ENCODE results near the gene USE1.
A peak's percentile ranks its signal among the peaks of the same experiment; 100 is the strongest.

USE1 gene

DNA sequence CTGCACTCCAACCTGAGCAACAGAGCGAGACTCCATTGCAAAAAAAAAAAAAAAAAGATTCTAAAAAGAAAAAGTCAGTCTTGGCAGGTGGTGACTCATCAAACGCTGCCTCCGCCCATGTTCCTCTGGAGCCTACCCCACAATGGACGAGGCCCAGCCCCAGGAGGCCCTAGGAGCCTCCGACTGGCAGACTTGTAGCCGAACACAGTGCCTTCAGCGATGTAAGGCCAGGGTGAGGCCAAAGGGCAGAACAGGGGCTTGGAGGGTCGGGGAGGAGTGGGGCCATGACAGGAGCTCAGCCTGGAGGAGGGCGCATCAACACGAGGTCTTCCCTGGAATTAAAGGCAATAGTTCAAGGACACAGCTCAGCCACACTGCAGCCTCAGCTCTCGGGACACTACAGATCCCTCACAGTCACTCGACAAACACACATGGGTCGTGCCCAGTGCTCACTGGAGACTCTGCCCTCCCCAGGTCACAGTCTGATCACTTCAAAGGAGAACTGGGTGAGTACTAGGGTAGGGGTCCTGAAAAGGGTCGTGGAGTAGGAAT is 5.1 kb downstream of the USE1 start:
- peaks cover 5% of the 10 kb centered on the region; the same call in 1 of the 2 replicates for H3K36me3 ChIP-seq (ENCODE audit: insufficient read depth, low read length)
- H3K27me3 ChIP-seq (ENCODE audit: insufficient read depth, low read length) = no peaks in the 10 kb centered on the region
- no peak overlapping the region for H3K4me3 ChIP-seq (ENCODE audit: low read depth, low read length)
- no peak overlapping the region for H2AFZ ChIP-seq (ENCODE audit: low read length, unreplicated experiment)
- H3K79me2 ChIP-seq (ENCODE audit: control insufficient read depth, insufficient read depth, low read length, unreplicated experiment) = no peaks in the 10 kb centered on the region
- no peak overlapping the region for H3K27ac ChIP-seq (ENCODE audit: low read depth, low read length)
- H3K4me1 ChIP-seq (ENCODE audit: control insufficient read depth, insufficient read depth, low read length, unreplicated experiment) = peaks cover 6% of the 10 kb centered on the region

DNA sequence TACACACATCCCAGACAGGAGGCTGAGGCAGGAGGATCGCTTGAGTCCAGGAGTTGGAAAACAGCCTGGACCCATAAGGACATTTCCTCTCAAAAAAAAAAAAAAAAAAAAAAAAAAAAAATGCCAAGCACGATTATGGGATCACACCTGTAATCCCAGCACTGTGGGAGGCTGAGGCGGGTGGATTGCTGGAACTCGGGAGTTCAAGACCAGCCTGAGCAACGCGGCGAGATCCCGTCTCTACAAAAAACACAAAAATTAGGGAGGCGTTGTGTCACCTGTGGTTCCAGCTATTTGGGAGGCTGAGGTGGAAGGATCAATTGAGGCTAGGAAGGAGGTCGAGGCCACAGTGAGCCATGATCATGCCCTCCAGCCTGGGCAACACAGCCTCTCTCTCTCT is 9.9 kb downstream of the USE1 start:
- Histone ChIP-seq H2AFZ (ENCODE audit: low read length, unreplicated experiment) (no peak overlapping the region), H3K27ac (ENCODE audit: low read depth, low read length) (no peak overlapping the region), H3K36me3 (ENCODE audit: insufficient read depth, low read length) (no peaks in the 10 kb centered on the region), H3K79me2 (ENCODE audit: control insufficient read depth, insufficient read depth, low read length, unreplicated experiment) (no peaks in the 10 kb centered on the region), H3K4me3 (ENCODE audit: low read depth, low read length) (no peak overlapping the region), H3K4me1 (ENCODE audit: control insufficient read depth, insufficient read depth, low read length, unreplicated experiment) (peaks cover 6% of the 10 kb centered on the region), H3K27me3 (ENCODE audit: insufficient read depth, low read length) (no peaks in the 10 kb centered on the region)

DNA sequence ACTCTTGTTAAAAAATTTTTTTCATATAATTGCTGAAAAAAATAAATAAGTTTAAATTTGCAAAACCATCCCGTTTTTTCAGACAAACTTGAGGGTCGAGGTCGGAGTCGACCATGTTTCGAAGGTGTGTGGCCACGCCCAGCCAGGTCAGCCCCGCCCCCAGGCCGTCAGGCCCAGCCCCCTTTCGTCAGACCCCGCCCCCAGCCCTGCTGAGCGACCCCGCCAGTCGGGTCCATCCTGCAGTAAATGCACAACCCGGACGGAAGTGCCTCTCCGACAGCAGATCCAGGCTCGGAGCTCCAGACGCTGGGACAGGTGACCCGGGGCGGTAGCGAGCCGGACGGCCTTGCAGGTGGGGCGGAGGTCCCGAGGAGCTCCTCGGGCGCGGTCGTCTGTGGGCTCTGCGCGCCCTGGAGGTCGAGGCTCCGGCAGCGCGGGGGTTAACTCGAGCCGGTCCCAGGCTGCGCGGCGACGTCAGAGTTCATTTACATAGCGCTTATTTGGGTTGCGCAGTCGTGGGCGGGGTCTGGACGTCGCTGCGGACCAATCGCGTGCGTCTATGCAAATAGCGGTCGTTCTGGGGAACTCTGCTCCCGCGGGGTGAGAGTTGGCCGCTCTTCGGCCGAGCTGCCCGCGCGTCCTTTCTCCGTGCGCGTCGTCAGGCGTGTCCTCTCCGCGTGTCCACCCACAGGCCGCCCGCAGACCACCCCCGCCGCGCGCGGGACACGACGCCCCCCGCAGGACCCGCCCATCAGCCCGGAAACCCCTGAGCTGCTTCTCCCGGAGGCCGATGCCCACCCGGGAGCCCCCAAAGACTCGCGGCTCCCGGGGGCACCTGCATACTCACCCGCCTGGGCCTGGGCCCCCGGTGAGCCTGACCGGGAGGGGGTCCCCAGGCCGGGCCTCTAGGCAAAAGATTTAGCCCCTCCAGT is 11.1 kb downstream of the USE1 start, which contains the start of gene OCEL1:
OCEL1 (plus strand) TSS at position 225 of the 932 bp plus-strand sequence; CDS start at position 247, 22 bp downstream.
- no peaks in the 10 kb centered on the region for H3K27me3 ChIP-seq (ENCODE audit: insufficient read depth, low read length)
- H3K36me3 ChIP-seq (ENCODE audit: insufficient read depth, low read length) = no peaks in the 10 kb centered on the region
- H2AFZ ChIP-seq (ENCODE audit: low read length, unreplicated experiment) = peak within 1 kb of the TSS; percentile 81
- 0 out of 2 replicates have a peak within 1 kb of the TSS, but pooled peaks have one; percentile 31 for H3K27ac ChIP-seq (ENCODE audit: low read depth, low read length)
- H3K79me2 ChIP-seq (ENCODE audit: control insufficient read depth, insufficient read depth, low read length, unreplicated experiment) = no peaks in the 10 kb centered on the region
- H3K4me1 ChIP-seq (ENCODE audit: control insufficient read depth, insufficient read depth, low read length, unreplicated experiment) = no peaks in the 10 kb centered on the region
- H3K4me3 ChIP-seq (ENCODE audit: low read depth, low read length) = peak within 1 kb of the TSS; percentile 80

DNA sequence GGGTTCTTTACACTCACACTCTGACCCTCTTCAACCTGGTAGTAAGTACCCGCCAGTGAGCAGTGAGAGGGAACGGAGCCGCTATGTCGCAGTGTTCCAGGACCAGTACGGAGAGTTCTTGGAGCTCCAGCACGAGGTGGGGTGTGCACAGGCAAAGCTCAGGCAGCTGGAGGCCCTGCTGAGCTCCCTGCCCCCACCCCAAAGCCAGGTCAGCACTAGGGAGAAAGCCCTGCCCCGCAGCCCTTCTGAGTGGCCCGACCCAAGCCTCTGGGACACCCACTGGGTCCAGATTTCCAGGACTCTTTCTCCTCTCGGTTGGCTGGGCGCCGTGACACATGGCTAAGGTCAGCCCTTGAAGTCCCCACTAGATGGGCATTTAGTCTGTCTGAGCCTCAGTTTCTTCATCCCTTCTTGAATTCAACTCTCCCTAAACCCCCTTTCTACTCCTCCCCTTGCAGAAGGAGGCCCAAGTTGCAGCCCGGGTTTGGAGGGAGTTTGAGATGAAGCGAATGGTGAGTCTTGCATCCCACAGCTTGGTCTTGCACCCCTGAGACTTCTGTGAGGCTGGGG is 12.7 kb downstream of the USE1 start:
- Histone ChIP-seq H3K79me2 (ENCODE audit: control insufficient read depth, insufficient read depth, low read length, unreplicated experiment) (peaks cover 5% of the 10 kb centered on the region), H3K36me3 (ENCODE audit: insufficient read depth, low read length) (no peaks in the 10 kb centered on the region), H3K4me1 (ENCODE audit: control insufficient read depth, insufficient read depth, low read length, unreplicated experiment) (no peaks in the 10 kb centered on the region), H3K27ac (ENCODE audit: low read depth, low read length) (no peak overlapping the region), H3K4me3 (ENCODE audit: low read depth, low read length) (no peak overlapping the region), H3K27me3 (ENCODE audit: insufficient read depth, low read length) (no peaks in the 10 kb centered on the region), H2AFZ (ENCODE audit: low read length, unreplicated experiment) (no peak overlapping the region)

- Histone ChIP-seq H3K27ac (ENCODE audit: low read depth, low read length) (no peak overlapping the region), H3K79me2 (ENCODE audit: control insufficient read depth, insufficient read depth, low read length, unreplicated experiment) (peaks cover 17% of the 10 kb centered on the region), H3K27me3 (ENCODE audit: insufficient read depth, low read length) (no peaks in the 10 kb centered on the region), H3K36me3 (ENCODE audit: insufficient read depth, low read length) (no peaks in the 10 kb centered on the region), H3K4me1 (ENCODE audit: control insufficient read depth, insufficient read depth, low read length, unreplicated experiment) (peaks cover 5% of the 10 kb centered on the region), H2AFZ (ENCODE audit: low read length, unreplicated experiment) (no peak overlapping the region), H3K4me3 (ENCODE audit: low read depth, low read length) (no peak overlapping the region)
These were observed 14.7 kb downstream of the USE1 start for GRCh38 chr19:17229890-17230289.

DNA sequence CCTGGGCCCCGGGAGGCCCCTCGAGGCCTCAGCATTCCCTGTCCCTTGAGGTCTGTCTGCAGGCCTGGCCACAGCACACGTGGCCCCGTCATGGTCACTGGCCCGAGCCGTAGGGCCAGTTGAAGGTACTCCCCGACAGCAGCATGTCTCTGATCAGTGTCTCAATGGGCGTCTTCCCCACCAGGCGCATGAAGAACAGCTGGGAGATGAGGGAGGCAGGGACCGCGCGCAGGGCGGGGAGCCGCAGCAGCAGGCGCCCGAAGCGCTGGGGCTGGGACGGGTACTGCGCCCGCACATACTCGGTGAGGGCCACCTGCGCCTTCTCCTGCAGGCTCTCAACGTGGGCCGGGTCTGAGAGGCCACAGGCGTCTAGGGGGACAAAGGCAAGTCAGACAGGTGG is 17.1 kb downstream of the USE1 start:
- H2AFZ ChIP-seq (ENCODE audit: low read length, unreplicated experiment) = no peak overlapping the region
- H3K79me2 ChIP-seq (ENCODE audit: control insufficient read depth, insufficient read depth, low read length, unreplicated experiment) = peaks cover 19% of the 10 kb centered on the region
- no peaks in the 10 kb centered on the region for H3K36me3 ChIP-seq (ENCODE audit: insufficient read depth, low read length)
- H3K27me3 ChIP-seq (ENCODE audit: insufficient read depth, low read length) = no peaks in the 10 kb centered on the region
- peaks cover 10% of the 10 kb centered on the region for H3K4me1 ChIP-seq (ENCODE audit: control insufficient read depth, insufficient read depth, low read length, unreplicated experiment)
- H3K27ac ChIP-seq (ENCODE audit: low read depth, low read length) = no peak overlapping the region
- no peak overlapping the region for H3K4me3 ChIP-seq (ENCODE audit: low read depth, low read length)

DNA sequence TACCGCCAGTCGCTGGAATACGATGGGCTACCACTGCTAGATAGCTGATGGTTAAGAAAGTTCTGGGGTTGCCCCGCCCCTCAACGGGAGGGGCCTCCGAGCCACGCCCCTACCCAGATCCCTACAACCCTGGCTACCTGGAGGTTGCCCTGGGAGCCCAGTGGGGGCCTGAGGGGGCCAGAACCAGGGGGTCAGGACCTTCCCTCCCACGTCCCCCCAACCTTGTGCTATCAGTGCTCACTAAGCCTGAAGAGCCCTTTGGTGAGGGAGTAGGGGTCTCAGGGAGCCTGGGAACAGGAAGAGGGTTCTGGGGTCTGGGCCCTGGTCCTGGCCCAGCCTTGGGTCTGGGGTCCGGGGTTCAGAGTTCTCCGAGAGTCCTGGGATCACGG is 19.7 kb downstream of the USE1 start:
- H3K27me3 ChIP-seq (ENCODE audit: insufficient read depth, low read length) = no peaks in the 10 kb centered on the region
- no peak overlapping the region for H3K27ac ChIP-seq (ENCODE audit: low read depth, low read length)
- peaks cover 10% of the 10 kb centered on the region for H3K4me1 ChIP-seq (ENCODE audit: control insufficient read depth, insufficient read depth, low read length, unreplicated experiment)
- H3K4me3 ChIP-seq (ENCODE audit: low read depth, low read length) = peak overlapping the region; percentile 90
- no peaks in the 10 kb centered on the region for H3K36me3 ChIP-seq (ENCODE audit: insufficient read depth, low read length)
- H3K79me2 ChIP-seq (ENCODE audit: control insufficient read depth, insufficient read depth, low read length, unreplicated experiment) = peaks cover 19% of the 10 kb centered on the region
- H2AFZ ChIP-seq (ENCODE audit: low read length, unreplicated experiment) = no peak overlapping the region

DNA sequence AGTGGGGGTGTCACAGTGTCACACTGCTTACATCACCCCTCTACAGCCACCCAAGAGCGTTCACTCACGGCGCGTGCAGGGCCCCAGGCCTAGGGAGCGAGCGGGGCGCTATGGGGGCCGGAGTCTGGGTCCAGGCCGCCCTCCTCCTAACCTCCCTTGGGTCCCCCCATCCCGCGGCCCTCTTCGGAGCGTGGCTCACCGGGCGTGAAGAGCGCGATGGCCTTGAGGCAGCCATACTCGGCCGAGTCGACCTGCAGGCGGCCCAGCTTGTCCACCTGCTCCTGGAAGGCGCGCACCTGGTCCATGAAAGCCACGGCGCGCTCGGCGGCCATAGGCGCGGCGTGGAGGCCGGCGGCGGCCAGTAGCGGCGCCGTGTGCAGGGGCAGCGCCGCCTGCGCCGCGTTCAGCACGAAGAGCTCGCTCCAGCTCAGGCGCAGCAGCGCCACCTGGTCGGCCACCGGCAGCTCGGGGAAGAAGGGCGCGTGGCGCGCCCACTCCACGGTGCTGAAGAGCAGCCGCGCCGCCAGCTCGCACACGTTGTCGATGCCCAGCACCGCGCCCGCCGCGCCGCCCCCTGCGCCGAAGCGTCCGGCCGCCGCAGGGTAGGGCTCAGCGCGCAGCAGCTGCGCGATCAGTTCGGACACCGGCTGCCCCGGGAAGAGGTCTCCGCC is 20.3 kb downstream of the USE1 start:
- H3K27ac ChIP-seq (ENCODE audit: low read depth, low read length) = no peak overlapping the region
- peak overlapping the region; percentile 74 for H2AFZ ChIP-seq (ENCODE audit: low read length, unreplicated experiment)
- no peaks in the 10 kb centered on the region for H3K36me3 ChIP-seq (ENCODE audit: insufficient read depth, low read length)
- peak overlapping the region; percentile 90 for H3K4me3 ChIP-seq (ENCODE audit: low read depth, low read length)
- peaks cover 10% of the 10 kb centered on the region for H3K4me1 ChIP-seq (ENCODE audit: control insufficient read depth, insufficient read depth, low read length, unreplicated experiment)
- H3K79me2 ChIP-seq (ENCODE audit: control insufficient read depth, insufficient read depth, low read length, unreplicated experiment) = peaks cover 19% of the 10 kb centered on the region
- no peaks in the 10 kb centered on the region for H3K27me3 ChIP-seq (ENCODE audit: insufficient read depth, low read length)

GRCh38 chr19:17235971-17236777 is 21.0 kb downstream of the USE1 start:
- no peaks in the 10 kb centered on the region for H3K27me3 ChIP-seq (ENCODE audit: insufficient read depth, low read length)
- H3K4me1 ChIP-seq (ENCODE audit: control insufficient read depth, insufficient read depth, low read length, unreplicated experiment) = peaks cover 10% of the 10 kb centered on the region
- peak overlapping the region; percentile 90 for H3K4me3 ChIP-seq (ENCODE audit: low read depth, low read length)
- peak overlapping the region; percentile 23 for H3K27ac ChIP-seq (ENCODE audit: low read depth, low read length)
- H2AFZ ChIP-seq (ENCODE audit: low read length, unreplicated experiment) = no peak overlapping the region
- H3K79me2 ChIP-seq (ENCODE audit: control insufficient read depth, insufficient read depth, low read length, unreplicated experiment) = peaks cover 21% of the 10 kb centered on the region
- H3K36me3 ChIP-seq (ENCODE audit: insufficient read depth, low read length) = no peaks in the 10 kb centered on the region
